ENCODE results near the gene OR2AK2. TPM values are rescaled to one million over a fixed set of nuclear protein-coding genes. Genes with fewer than 3 reads are reported as not detected.

OR2AK2 gene
- total RNA-seq, 1 experiment from 2014 or later: not detected

DNA sequence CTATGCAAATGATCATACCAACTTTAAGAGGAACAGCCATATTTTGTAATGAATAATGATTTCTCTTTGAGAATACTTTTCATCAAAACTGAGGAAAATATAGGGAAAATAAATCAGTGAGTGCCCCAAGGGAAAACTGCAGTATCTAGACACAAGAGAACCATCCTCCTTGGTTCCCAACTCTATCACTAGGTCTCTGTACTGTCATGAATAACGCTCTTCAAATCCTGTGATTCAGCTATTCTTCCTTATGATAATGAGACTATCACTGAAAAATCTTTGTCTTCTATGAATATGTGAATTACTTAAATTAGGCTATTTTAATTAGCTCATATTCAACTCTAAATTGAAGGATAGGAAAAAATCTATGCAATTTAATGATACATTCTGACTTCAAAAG, 50.8 kb downstream of the OR2AK2 start:
- CTCF ChIA-PET: no interaction called here
- intact Hi-C loops (cut with micrococcal nuclease; ENCODE audit: unreplicated experiment): no loop called here
- Mint-ChIP-seq H3K27me3 (ENCODE audit: unreplicated experiment) (no peaks in the 10 kb centered on the region), H3K27ac (ENCODE audit: unreplicated experiment) (no peak overlapping the region), H3K9me3 (ENCODE audit: low read depth, unreplicated experiment) (peaks cover 22% of the 10 kb centered on the region), H3K36me3 (ENCODE audit: insufficient read depth, unreplicated experiment) (no peaks in the 10 kb centered on the region), H3K4me3 (ENCODE audit: low read depth, unreplicated experiment) (no peak overlapping the region), H3K4me1 (ENCODE audit: low read depth, unreplicated experiment) (no peaks in the 10 kb centered on the region)
- no TSS peak for BruUV-seq (replicated peaks)
- no peak for DNase-seq
- no peak for TF ChIP-seq CTCF (IDR thresholded peaks at IDR 0.05; ENCODE audit: unreplicated experiment)

Other genes with a start within 250 kb of the OR2AK2 start
- not detected in 2 replicates for gene OR6F1, start 248.6 kb upstream of the OR2AK2 start, total RNA-seq (2022)
- not detected in 2 replicates for gene OR14K1, start 226.6 kb upstream of the OR2AK2 start, total RNA-seq (2022)
- gene OR14A2, start 217.1 kb upstream of the OR2AK2 start, total RNA-seq (2022): not detected in 2 replicates
- gene OR1C1, start 204.7 kb upstream of the OR2AK2 start, total RNA-seq (2022): not detected in 2 replicates
- gene OR14A16, start 141.1 kb upstream of the OR2AK2 start, total RNA-seq (2022): not detected in 2 replicates
- not detected in 2 replicates for gene OR11L1, start 123.3 kb upstream of the OR2AK2 start, total RNA-seq (2022)
- gene TRIM58, start 108.0 kb upstream of the OR2AK2 start, total RNA-seq (2022): not detected in 2 replicates
- not detected in 2 replicates for gene OR2W3, start 69.6 kb upstream of the OR2AK2 start, total RNA-seq (2022)
- not detected in 2 replicates for gene OR2T8, start 45.0 kb upstream of the OR2AK2 start, total RNA-seq (2022)
- not detected in 2 replicates for gene OR2AJ1, start 40.3 kb upstream of the OR2AK2 start, total RNA-seq (2022)
- gene OR2L8, start 16.4 kb upstream of the OR2AK2 start, total RNA-seq (2022): not detected in 2 replicates
- gene OR2L5, start 48.4 kb downstream of the OR2AK2 start, total RNA-seq (2022): not detected in 2 replicates
- 0.21 TPM in 1 of 2 replicates, not detected in the other for gene OR2L2, start 64.8 kb downstream of the OR2AK2 start, total RNA-seq (2022)
- gene OR2L3, start 81.6 kb downstream of the OR2AK2 start, total RNA-seq (2022): not detected in 2 replicates
- gene OR2L13, start 130.0 kb downstream of the OR2AK2 start, total RNA-seq (2022): not detected in 2 replicates
- gene OR2M5, start 179.9 kb downstream of the OR2AK2 start, total RNA-seq (2022): not detected in 2 replicates
- gene OR2M2, start 209.6 kb downstream of the OR2AK2 start, total RNA-seq (2022): not detected in 2 replicates
- not detected in 2 replicates for gene OR2M3, start 232.0 kb downstream of the OR2AK2 start, total RNA-seq (2022)